Stimulated activated CD4-positive, alpha-beta T cell treated with anti-CD3 and anti-CD28 coated beads, Interleukin-12 subunit alpha, Interleukin-12 subunit beta, amount 100 ng/mL, for 24 hours (primary cell): Measurements from ENCODE around the gene TSHZ3.

Experiments
- DNase-seq, 2 experiments: peaks; one replicate each; pipeline ENCODE4 v3.0.0-alpha.2; 2020; ENCODE audit warnings: low read depth in 2 of 2

Gene TSHZ3

DNA sequence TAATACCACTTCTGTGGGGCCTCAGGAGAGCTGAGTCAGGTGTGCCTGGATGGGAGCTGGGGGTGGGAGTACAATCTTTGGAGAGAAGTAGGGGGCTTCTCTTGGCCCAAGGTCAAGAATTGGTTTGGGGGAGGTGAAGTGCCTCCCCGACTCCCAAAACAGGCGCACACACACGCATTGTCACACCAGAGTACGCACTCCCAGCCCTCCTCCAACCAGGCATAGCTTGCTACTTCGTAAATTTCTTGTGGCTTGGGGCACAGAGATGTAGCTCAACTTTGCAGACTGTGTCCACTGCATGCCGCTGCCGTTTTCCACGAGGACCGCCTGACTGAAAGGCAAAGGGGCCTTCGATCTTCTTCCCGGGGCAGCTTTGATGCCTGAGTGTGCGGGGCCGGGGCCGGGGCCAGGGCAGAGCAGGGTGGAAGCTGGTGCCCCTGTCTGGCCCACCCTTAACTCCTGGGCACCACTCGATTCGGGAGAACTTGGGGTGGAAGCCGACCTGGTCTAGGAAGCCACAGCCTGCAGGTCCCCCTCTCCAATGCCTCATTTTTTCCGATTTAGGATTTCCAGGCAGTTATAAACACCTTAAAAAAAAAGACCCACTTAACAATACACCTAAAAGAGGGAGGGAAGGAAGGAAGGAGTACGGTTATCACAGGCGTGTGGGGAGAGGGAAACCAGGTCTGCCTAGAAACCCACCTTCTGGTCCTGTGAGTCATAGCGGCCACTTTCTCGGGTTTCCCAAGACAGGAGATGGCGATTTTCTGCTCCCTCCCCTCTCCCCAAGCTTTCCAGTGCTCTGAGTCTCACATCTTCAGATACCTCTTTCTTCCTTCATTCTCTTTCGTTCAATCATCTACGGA, 5.8 kb upstream of the TSHZ3 start:
- DNase-seq, result no peak

DNA sequence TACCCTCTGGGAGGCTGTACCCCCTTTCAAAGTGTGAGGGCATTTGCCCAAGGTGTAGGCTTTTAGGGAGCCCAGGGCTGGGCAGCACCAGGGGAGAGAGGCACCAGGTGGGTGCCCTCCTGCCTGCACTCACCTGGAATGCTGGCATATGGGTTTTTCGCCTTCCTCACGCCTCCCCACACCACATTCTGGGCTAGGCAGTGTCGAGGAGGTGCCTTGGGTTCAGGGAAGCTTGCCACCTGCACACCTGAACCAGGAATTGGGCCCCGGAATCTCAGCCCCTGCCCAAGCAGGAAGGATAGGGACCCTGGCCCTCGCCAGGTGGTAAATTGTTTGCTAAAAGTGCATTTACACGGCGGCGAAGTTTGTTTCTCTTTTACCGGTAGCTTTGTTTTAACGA, 5.1 kb upstream of the TSHZ3 start:
- no peak for DNase-seq

GRCh38 chr19:31353833-31354232, 4.6 kb upstream of the TSHZ3 start:
- DNase-seq, result no peak

GRCh38 chr19:31352782-31353651, 3.8 kb upstream of the TSHZ3 start:
- no peak for DNase-seq

DNA sequence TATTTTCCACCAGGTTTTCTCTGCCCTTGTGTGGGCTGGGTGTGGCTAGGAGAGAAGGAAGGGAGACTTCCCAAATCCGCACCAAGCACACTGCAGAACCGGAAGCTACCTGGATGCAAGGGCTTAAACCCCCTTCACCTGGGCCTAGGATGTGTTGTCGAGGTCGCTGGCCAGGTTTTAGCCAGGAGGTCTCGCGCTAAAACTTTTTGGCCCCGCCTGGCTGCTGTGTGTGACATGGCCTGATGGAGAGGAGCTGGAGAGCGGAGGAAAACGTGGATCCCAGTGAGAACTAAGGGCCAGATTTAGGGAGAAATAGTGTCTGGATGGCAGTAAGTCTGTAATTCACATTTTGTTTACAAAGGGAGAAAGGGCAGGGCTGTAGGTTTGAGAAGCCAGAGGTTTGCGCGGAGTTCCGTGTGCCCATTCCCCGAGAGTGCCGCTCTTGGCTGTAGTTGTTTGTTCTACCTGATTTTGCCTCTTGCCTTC, 3.1 kb upstream of the TSHZ3 start:
- DNase-seq, result no peak

GRCh38 chr19:31351855-31352195, 2.6 kb upstream of the TSHZ3 start:
- DNase-seq, result no peak

DNA sequence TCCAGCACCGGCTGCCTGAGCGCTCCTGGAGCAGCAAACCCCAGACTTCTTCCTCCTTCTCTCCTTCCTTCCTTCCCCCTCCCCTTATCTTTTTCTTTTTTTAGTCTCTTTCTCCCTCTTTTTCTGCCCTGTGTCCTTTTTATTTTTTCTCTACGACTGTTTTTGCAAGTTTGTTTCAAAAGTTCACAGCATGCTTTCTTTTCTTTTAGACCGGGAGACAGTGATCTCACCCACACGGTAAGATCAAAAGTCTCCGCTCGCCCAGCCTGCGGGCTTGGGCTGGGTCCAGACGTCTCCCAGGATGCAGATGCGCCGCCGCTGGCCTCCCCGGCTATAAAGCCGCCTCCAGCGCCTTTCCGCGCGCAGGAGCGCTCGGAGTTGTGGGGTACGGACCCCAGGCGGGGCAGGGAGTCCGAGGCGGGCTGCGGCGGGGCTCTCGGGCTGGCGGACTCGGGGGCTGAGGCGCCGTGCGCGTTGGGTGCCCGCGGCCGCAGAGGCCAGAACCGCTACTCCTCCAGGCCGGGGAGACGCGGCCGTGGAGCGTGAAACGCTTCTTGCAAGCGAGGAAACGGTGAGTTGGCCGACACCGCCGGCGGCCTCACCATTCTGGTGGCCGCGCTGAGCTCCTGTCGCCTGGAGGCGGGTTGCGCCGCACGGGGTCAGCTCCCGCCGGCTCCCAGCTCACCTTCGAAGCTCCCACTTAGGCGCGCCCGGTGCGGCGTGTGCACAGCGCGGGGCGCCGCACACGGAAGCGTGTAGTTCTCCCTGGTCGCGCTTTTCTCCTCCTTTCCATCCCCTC, 2.0 kb upstream of the TSHZ3 start:
- no peak for DNase-seq

- no peak for DNase-seq
Observed at GRCh38 chr19:31350693-31351055, 1.4 kb upstream of the TSHZ3 start.

- DNase-seq, result no peak
Observed at GRCh38 chr19:31350033-31350692, 927 bp upstream of the TSHZ3 start.

GRCh38 chr19:31348481-31349159, 616 bp downstream of the TSHZ3 start:
- DNase-seq, result no peak

GRCh38 chr19:31347828-31348392, 1.3 kb downstream of the TSHZ3 start:
- DNase-seq, result no peak

DNA sequence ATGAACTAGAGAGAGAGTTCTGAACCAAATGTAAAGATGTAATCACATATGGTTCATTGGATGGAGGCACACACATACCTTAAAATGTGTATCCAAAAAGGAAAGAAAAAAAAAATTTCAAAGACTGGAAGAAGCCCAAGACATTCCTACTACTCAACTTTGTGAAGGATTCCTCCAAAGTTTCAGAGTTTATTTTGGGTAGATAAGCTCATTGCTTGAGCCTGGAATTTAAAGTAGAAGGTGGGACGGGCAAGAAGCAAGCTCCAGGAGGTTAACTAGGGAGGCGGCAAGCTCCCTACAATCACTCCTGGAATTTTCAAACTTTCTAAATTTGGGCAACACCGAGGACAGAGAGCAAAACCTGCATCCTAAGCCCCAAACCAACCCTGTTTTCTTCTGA, 1.9 kb downstream of the TSHZ3 start:
- DNase-seq, result no peak

DNA sequence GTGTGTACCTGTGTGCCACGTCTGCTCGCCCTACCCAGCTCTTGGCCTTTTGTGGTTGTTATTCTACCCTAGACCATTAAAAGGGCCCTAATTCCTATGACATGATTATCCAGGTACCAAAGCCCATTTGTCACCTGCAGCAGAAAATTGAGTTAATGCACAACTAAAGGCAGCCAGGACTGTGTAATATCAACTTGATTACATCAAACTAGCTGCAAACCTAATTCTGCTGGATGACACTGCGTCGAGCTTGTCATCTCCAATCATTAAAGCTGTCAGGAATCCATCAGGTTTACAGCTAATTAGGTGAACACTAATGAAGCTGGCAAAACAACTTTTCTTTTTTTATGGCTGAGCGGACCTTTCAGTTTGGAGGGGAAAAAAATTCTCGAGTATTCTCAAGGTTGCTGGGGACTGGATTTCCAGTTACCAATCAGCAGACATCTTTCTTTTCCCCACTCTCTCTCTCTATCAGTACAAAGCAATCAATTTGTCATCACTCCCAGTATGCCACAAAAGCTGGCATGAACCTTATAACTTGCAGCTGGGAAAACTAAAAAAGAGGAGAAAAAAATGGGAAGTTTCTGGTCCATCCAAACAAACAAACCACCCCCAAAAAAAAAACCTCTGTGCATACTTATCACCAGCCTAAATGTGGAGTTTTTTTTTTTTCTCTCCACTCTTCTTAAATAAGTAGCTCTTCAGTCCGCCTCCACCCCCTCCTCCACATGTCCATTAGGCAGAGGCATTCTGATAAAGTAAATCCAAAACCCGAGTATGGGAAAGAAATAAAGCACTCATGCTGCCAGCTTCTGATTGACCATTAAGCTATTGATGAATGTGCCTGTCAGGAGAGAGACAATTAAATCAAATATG, 2.8 kb downstream of the TSHZ3 start:
- no peak for DNase-seq

DNA sequence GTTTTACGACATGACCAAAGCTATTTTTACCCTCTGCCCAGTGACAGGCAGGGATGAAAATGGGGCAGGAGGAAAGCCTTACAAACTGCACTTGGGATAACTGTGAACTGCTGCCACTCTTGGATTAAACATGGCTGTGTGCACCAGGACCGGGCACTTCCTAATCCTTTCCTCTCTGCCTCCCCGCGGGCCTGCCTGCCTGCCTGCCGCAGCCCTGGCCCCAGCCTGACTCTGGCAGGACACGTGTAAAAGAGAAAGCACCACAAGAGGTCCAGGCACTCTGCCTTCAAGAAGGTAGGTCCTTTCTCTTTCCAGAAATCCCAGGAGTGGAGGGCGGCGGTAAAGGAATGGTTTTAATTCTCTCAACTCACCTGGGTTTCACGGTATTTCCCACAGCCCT, 4.8 kb downstream of the TSHZ3 start:
- no peak for DNase-seq

- DNase-seq, result no peak
Observed at GRCh38 chr19:31342926-31343325, 6.3 kb downstream of the TSHZ3 start.

- DNase-seq, result no peak
Observed at GRCh38 chr19:31340042-31341025, 8.9 kb downstream of the TSHZ3 start.

- no peak for DNase-seq
Observed at GRCh38 chr19:31339411-31339810, 9.8 kb downstream of the TSHZ3 start.

GRCh38 chr19:31338069-31338776, 11.0 kb downstream of the TSHZ3 start:
- no peak for DNase-seq
